HG03159 (cell line): Measurements from ENCODE around the gene SETX.
"Not testable (repeated sequence)": the region's sequence is repeated elsewhere in the genome, so short reads cannot be mapped to it uniquely, and the experiment has no call there.

Source experiments
- ATAC-seq: cut with Tn5 transposase; IDR thresholded peaks from one replicate; pipeline ENCODE4 v1.9.1; 2021; ENCODE audit warnings: mild to moderate bottlenecking, moderate library complexity; ENCODE audit not compliant: unreplicated experiment

SETX gene

DNA sequence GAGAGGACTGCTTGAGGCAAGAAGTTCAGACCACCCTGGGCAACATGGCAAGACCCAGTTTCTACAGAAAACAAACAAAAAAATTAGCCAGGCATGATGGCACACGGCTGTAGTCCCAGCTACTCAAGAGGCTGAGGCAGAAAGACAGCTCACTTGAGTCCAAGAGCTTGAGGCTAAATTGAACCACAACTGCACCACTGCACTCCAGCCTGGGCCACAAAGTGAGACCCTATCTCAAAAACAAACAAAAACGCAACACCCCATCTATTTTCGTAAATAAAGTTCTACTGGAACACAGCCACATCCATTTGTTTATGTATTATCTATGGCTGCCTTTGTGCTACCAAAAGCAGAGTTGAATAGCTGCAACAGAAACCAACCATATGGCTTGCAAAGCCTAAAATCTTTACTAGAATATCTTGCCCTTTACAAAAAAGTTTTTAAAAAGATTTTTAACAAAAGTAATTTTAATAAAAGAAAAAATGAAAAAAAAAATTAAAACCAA, 67.5 kb downstream of the SETX start:
- no peak for ATAC-seq

DNA sequence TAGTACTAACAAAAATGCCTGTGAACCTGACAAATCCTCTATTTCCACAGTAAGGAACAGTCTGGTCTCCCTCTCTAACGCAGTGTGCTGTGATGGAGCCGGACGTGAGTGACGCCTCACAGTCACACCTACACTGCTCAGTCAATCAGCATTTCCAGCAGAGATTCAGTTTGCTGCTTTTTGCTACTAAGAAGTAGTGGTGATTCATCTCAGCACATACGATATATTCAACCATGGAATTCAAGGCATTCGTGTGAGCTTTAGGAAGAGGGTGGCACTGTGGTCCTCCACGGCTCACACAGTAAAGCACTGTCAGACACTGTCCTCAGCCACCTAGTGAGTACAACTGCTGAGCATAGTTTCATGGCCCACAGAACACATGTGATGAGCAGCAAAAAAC, 70.9 kb downstream of the SETX start:
- no peak for ATAC-seq

DNA sequence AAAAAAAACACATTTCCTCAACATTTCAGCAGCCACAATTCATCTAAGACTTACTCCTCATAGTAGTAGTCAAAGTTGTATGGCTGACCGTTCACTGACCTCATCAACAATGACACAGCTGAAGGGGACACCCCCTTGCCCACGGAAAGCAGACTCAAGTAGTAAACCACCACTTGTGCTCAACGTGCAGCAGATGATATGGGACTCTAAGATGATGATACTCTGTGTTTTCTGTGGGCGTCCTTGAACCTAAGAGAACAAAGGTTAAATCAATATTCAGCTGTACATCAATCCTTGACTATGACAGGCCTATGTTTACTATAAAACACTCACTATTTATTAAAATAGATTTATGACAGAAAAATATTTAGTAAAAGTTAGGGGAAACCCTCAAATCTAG, 71.6 kb downstream of the SETX start:
- ATAC-seq = no peak

DNA sequence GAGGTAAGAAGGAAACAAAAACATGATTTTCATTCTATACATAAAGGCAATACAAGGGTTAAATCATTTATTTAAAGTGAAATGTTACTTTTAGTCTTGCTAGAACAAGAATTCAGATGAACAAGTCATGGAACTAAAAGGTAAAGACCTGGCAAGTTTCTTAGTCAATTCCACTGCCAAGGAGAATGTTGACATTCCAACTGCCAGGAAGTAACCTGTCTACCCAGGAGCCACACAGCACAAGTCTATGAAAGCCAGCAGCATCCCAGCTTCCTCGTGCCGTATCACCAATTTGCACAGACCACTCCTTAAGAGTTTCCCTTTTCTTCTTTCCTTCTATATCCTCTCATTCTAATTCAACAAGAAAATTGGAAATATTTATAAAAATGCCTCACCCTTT, 79.9 kb downstream of the SETX start:
- ATAC-seq = no peak

DNA sequence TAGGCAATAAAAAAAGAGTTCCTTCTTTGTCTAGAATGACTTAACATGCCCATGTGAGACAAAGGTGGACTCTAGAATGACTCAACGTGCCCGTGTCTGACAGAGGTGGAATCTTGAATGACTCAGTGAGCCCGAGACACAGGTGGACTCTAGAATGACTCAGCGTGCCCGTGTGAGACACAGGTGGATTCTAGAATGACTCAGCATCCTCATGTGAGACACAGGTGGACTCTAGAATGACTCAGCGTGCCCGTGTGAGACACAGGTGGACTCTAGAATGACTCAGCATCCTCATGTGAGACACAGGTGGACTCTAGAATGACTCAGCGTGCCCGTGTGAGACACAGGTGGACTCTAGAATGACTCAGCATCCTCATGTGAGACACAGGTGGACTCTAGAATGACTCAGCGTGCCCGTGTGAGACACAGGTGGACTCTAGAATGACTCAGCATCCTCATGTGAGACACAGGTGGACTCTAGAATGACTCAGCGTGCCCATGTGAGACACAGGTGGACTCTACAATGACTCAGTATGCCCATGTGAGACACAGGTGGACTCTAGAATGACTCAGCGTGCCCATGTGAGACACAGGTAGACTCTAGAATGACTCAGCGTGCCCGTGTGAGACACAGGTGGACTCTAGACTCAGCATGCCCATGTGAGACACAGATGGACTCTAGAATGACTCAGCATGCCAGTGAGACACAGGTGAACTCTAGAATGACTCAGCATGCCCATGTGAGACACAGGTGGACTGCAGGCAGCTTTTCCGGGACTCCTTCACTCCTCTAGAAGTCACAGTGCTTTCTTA, 84.9 kb downstream of the SETX start:
- ATAC-seq = not testable (repeated sequence)

DNA sequence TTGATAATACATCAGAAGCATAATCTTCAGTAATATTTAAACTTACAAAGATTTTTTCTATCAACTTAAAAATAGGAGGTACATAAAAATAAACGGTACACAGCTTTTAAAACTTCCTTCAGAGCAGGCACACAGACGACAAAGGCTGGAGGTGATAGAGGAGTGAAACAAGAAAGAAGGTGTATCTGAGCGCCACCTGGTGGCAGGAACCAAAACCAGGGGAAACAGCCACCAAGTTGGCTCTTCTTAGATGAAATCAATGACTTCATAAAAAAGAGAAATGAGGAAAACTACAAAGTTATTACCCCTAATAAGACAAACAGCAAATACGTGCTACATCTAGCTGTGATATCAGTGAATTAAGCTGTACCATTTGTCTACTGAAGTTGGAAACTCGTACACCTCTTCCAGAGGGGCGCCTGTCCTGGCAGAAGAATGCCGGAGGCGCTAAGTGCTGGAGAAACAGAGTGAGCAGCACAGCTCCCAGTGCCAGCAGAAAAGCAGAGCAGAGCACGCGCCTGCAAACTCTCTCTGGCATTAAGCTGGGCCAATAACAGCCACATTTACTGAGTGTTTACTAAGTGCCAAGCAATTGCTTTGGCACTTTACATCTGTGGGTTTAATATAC, 85.9 kb downstream of the SETX start:
- ATAC-seq = no peak

DNA sequence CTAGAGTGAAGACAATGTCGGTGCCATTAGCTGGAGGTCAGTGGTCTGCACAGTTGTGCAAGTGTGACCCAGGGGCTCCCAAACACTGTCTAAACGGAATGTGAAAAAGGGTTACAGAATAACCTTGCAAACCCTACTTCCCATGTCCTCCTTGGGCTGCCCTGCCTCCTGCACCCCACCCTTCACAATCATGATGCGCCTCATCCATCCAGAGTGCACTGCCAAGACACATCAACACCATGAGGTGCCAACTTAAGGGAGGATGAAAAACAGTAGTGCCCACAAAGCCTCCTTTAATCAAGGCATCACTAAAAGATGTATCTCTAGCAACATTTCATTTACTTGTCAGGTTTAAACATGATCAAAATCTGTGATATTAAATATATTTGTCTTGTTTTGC, 87.1 kb downstream of the SETX start:
- ATAC-seq = no peak

DNA sequence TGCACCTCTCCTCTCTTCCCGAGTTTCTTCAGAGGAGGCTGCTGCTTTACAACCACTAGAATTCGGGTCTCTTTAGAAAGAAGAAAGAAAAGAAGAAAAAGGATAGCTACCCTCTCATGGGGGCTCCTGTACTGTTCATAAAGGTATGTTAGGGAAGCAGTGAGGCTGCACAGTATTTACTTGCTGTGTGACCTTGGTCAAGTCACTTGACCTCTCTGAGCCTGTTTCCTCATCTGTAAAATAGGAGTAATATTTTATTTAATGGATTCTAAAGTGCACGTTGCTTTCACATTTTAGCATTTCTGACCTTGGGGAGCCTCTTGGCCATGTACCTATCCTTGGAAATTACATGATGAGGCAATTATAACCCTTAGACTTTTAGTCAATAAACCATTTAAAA, 88.8 kb downstream of the SETX start:
- ATAC-seq = no peak

DNA sequence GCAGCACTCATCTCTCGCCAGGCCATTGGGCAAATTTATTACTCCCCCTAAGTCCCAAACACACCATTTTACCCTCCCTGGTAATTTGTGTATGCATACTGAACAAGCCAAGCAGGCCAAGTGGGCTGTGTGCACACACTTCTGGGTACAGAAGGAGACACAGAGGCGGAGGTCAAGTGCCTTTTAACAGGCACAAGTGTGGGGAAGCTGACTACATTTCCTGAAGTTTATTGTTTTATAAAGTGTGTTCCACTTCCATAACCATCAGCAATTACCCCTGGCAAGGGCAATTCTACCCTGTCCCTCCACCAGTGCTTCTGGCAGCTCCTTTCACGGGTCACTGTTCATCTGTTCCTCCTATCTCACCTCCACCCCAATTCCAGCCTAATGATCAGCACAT, 93.9 kb downstream of the SETX start:
- no peak for ATAC-seq

DNA sequence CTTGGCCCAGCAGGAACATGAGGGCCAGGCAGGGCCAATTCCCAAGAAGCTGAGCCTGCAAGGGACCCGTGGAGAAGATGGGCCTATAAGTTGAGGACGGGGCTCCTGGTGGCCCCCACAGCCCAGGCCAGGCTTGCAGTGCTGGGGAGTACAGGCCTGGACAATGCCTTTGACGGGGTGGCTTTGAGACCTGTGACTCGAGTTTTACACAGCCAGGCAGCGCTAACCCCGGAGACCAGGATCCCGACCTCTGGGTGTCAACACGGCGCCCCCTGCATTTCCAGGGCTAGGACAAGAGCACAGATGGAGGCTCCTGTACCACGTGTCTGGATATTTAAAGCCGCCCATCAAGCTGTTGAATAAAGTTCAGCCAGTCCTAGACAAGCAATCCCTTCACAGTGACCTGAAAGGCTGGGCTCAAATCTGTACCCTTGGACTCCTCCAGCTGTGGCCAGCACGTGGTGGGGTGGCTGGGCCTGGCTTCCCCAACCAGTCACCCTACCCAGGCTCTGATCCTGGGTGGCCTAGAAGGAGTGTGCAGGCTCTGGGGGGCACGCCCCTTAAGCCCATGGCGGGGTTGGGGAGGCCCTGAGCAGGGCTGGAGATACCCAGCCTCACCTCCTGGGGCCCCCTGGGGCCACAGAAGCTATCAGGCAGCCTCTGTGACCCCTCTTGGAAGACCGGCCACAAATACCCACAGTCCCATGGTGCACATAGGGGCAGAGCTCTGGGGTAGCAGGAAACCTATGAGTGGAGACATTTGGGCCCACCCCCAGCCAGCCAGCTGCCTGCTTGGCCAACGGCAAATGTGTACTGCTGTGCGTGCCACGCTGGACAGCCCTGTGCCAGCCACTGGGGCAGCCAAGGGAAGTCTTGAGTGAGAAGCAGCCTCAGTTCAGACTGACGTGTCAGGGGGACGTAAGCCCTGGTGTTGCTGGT, 104.2 kb downstream of the SETX start:
- ATAC-seq = no peak

DNA sequence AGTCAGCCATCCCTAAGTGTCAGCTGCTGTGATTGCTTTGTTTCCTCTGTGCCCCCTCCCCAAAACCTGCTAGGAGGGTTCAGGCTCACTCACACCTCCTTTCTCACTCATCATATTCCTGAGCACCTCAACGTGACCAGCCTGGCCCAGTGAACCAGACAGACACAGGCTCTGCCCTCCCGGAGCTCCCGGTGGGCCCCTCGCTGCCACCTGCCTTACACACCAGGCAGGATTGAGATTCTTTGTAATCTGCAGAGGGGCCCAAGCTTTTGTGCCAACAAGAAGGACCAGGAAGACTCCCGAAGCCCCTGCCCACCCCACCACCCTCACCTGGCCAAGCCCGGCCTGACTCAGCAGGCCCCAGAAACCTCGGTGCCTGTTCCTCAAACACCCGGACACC, 105.1 kb downstream of the SETX start:
- no peak for ATAC-seq

DNA sequence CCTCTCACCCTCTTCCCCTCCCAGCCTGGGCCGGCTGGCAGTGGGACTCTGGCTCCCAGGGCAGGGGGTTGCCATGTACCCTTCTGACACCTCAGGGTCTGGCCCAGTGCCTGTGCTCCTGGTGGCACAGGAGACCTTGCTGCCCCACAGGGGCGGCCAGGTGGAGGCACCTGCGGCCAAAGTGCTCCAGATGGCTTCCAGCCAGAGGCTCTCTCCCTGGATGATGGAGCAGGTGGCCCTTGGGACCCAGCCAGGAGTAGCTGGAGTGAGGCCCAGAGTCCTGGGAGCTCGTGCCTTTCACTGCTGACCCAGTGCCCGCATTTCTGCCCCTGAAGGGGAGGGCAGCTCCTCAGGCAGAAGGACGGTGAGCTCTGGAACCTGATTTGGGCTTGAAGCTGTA, 105.7 kb downstream of the SETX start:
- ATAC-seq = no peak

DNA sequence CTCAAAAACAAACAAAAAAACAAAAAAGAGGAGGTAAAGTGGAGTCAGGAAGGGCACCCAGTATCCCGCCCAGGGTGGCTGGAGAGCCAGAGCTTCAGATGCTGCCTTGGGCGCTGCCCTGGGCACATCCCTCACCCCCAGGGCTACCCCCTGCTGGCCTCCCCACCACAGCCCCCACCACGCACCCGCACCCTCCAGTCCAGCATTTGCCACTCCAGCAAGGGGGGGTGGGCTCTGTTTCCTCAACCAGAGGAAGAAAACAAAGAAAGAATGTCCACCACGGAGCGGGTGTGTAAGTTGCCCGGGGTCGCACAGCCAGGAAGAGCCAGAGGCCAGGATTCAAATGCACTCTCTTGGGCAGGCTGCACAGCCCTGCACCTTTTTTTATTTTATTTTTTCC, 106.8 kb downstream of the SETX start:
- no peak for ATAC-seq

DNA sequence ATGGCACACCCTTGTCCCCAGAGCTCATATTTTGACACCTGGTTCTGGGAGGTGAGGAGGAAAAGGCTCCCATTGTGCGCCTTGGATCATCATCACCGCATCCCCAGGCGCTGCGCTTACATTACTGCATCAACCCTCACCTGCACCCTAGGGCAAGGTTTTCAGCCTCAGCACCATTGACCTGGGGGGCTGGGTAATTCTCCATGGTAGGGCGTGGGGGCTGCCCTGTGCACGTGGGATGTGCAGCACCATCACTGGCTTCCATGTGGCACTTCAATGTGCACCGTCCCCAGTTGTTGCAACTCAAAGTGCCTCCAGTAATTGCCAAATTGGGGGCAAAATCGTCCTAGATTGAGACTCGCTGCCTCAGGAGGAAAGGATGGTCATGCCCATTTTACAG, 109.3 kb downstream of the SETX start:
- no peak for ATAC-seq

DNA sequence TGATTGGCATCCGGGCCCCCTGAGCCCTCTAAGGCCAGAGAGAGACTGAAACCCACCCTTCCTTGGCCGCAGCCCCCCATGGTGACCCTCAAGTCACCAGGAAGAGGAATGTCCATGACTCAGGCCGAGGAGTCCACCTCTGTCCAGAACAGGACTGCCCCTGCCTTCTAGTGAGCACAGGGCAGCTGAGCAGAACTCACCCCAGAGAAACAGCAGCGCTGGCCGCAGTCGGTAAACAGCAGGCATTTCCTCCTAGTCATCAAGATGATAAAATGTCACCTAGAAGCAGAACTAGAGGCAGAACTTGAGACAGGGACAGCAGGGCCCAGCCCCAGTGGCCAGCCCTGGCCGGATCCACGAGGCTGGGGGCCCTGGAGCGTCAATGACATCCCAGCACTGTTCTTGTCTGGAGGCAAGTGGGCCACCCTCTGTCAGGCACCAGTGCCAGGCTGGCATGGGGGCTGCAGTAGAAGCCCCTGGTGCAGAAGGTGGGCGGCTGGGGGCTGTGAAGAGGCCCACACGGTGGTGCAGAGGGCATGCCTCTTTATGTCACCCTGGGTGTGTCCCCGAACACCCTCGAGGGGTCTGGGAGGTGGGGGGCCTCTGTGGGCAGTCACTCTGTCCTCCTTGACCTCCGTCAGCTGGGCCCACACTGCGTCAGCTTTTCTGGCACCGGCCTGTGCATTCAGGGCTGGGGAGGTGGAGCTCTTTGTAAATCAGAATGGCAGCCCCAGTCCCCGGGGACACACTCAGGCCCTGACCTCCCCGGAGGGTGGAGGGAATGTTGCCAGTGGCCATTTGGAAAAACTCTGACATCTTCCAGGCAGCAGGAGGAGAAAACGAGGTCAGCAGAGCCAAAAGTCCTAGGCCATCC, 110.0 kb downstream of the SETX start:
- no peak for ATAC-seq

DNA sequence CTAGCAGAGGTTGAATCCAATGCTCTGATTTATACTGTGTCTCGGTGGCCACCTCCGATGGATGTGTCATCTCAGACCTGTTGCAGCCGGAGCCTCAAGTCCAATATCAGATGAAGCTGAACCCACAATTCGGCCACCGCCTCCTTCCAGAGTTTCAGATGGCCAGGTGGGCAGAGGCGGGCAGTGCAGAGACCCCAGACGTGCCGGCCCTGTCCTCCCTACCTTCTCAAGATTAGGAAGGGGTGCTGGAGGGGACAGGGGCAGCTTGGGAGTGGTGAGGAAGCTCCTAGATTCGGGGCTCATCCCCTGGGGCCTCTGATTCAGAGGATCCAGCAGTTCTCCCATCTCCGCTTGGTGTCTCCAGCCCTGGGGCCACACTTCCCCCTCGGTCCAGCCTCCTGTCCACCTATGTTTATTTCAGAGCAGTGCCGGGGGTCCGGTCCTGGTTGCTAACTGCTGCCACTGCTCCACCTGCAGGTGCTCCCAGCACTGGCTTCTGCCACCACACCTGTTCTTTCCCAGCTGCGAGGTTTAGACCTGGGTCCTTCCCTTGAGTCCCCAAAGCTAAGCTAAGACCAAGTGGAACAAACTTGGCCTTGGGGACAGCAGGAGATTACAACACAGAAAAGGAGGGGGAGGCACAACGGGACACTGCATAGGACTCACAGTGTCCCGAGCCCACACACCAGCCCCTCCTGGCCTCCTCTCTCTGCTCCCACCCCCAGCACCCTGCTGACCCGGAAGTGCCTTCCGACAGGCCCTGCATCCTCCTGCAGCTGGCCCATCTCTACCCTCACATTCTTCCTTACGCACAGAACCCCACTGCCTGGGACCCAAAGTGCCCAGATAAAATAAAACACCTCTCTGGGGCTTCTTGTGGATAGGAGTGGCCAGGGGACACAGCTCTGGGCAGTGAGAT, 111.4 kb downstream of the SETX start:
- no peak for ATAC-seq

DNA sequence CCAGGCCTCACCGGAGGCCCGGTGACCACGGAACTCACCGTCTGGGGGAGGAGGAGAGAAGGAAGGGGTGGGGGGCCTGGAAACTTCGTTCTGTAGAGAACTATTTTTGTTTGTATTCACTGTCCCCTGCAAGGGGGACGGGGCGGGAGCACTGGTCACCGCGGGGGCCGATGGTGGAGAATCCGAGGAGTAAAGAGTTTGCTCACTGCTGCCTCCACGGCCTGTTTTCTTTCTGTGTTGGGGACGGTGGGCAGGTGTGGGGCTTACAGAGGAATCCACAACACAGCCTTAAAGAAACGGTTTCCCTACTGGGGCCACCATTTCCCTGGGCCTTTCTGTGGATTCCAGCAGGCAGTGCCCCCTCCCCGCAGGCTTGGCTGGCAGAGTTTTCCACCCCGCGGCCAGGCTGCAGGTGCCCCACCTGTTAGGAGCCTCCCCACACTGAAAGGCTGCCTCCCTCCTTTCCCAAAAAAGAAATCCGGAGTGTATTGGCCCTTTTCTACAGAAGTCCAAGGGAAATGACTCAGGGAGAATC, 112.1 kb downstream of the SETX start:
- no peak for ATAC-seq

DNA sequence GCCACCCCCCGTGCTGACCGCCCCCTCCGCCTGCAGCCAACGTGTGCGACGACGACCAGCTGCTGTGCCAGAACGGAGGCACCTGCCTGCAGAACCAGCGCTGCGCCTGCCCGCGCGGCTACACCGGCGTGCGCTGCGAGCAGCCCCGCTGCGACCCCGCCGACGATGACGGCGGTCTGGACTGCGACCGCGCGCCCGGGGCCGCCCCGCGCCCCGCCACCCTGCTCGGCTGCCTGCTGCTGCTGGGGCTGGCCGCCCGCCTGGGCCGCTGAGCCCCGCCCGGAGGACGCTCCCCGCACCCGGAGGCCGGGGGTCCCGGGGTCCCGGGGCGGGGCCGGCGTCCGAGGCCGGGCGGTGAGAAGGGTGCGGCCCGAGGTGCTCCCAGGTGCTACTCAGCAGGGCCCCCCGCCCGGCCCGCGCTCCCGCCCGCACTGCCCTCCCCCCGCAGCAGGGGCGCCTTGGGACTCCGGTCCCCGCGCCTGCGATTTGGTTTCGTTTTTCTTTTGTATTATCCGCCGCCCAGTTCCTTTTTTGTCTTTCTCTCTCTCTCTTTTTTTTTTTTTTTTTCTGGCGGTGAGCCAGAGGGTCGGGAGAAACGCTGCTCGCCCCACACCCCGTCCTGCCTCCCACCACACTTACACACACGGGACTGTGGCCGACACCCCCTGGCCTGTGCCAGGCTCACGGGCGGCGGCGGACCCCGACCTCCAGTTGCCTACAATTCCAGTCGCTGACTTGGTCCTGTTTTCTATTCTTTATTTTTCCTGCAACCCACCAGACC, 112.8 kb downstream of the SETX start:
- ATAC-seq = no peak
